Measurements from ENCODE around the gene TMCC3.

Gene TMCC3

GRCh38 chr12:94678849-94679248, 28.5 kb upstream of the TMCC3 start:
- H3K9me3 Mint-ChIP-seq: no peaks in the 10 kb centered on the region
- H3K27ac Mint-ChIP-seq: peak overlapping the region; percentile 50
- no peak overlapping the region for H3K4me3 Mint-ChIP-seq
- H3K36me3 Mint-ChIP-seq: no peaks in the 10 kb centered on the region
- peaks cover 38% of the 10 kb centered on the region for H3K4me1 Mint-ChIP-seq
- DNase-seq (ENCODE audit: low spot score in 2 of 2) (no peak), ATAC-seq (no peak)

DNA sequence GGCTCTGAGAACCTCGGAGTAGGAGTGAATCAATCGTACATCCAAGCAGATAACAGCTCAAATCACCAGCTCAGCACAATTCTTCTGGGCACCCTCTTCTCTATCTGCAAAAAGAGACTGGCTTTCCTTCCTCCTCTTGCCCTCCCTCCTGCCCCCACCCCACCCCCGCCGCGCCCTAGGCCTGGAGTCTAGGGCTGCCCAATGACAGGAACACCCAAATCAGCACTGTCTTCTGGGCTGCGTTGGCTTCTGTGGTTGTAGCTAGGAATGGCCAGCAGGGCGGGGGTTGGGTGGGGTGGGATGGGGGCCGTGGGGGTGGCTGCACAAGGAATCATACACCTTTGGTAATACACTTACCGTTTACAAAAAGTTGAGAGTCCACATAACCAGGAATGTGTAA, 28.0 kb upstream of the TMCC3 start:
- no peak for ATAC-seq
- H3K36me3 Mint-ChIP-seq: no peaks in the 10 kb centered on the region
- peaks cover 38% of the 10 kb centered on the region for H3K4me1 Mint-ChIP-seq
- H3K27ac Mint-ChIP-seq: peak overlapping the region; percentile 18
- H3K4me3 Mint-ChIP-seq: no peak overlapping the region
- H3K9me3 Mint-ChIP-seq: no peaks in the 10 kb centered on the region
- DNase-seq (ENCODE audit: low spot score in 2 of 2): no peak

DNA sequence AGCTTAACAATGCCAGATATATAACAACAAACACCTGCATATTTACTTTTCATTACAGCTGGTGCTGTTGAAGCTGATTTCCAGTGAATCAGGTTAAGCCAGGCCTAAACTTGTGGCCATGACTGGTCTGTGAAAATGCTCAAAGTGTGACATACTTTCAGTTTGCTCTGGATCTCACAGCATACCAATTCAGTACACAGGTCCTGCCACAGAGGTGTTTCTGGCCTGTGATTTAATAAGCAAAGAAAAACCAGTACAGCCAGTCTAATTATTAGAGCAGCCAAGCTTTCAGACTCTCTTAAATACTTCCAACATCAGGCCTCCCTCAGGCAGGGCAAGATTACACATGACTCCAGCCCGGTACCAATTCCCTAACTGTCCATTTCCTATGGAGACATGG, 27.4 kb upstream of the TMCC3 start:
- H3K4me1 Mint-ChIP-seq: peaks cover 38% of the 10 kb centered on the region

GRCh38 chr12:94676922-94677321, 26.6 kb upstream of the TMCC3 start:
- peak overlapping the region; percentile 74 for H3K27ac Mint-ChIP-seq
- H3K4me3 Mint-ChIP-seq: no peak overlapping the region
- ATAC-seq: no peak
- H3K4me1 Mint-ChIP-seq: peaks cover 38% of the 10 kb centered on the region
- no peak for DNase-seq (ENCODE audit: low spot score in 2 of 2)
- no peaks in the 10 kb centered on the region for H3K9me3 Mint-ChIP-seq
- no peaks in the 10 kb centered on the region for H3K36me3 Mint-ChIP-seq

More for the DNA sequence above, 27.4 kb upstream of the TMCC3 start:
- Mint-ChIP-seq H3K36me3 (no peaks in the 10 kb centered on the region), H3K27ac (peak overlapping the region; percentile 18), H3K4me3 (no peak overlapping the region), H3K9me3 (no peaks in the 10 kb centered on the region)
- DNase-seq (ENCODE audit: low spot score in 2 of 2): no peak
- ATAC-seq: peak; percentile 75

- Mint-ChIP-seq H3K27ac (peak overlapping the region; percentile 74), H3K4me3 (peak overlapping the region; percentile 40), H3K4me1 (peaks cover 38% of the 10 kb centered on the region), H3K36me3 (no peaks in the 10 kb centered on the region), H3K9me3 (no peaks in the 10 kb centered on the region)
- DNase-seq (ENCODE audit: low spot score in 2 of 2) (peak in 1 of 2 donors; percentile 51), ATAC-seq (peak; percentile 94)
Observed at GRCh38 chr12:94676031-94676641, 25.8 kb upstream of the TMCC3 start.

GRCh38 chr12:94674835-94675234, 24.5 kb upstream of the TMCC3 start:
- no peak for DNase-seq (ENCODE audit: low spot score in 2 of 2)
- Mint-ChIP-seq H3K36me3 (no peaks in the 10 kb centered on the region), H3K27ac (no peak overlapping the region), H3K4me1 (peaks cover 38% of the 10 kb centered on the region), H3K4me3 (no peak overlapping the region), H3K9me3 (no peaks in the 10 kb centered on the region)
- no peak for ATAC-seq

- H3K4me3 Mint-ChIP-seq: no peak overlapping the region
Observed at GRCh38 chr12:94674051-94674451, 23.7 kb upstream of the TMCC3 start.

DNA sequence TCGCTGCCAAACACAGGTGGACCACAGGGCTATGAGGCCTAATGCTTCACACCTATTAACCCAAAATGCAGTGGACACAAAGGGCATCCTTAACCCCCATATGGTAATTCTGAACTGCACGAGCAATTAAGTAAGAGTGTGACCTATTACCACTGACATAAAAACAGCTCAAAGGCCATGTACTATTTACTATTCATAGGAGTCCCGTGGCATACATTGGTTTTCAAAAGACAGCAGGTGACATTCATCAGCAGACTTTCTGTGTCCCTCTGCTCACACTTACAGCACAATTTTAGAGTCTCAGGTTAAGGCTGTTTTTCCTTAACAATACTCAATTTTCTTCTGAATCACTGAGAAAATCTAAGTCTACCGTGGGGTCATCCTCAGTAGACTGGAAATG, 23.1 kb upstream of the TMCC3 start:
- Mint-ChIP-seq H3K4me1 (peaks cover 32% of the 10 kb centered on the region), H3K9me3 (no peaks in the 10 kb centered on the region), H3K4me3 (no peak overlapping the region), H3K36me3 (no peaks in the 10 kb centered on the region), H3K27ac (no peak overlapping the region)
- ATAC-seq: no peak
- DNase-seq (ENCODE audit: low spot score in 2 of 2): no peak

More at GRCh38 chr12:94674051-94674451, 23.7 kb upstream of the TMCC3 start:
- ATAC-seq (no peak), DNase-seq (ENCODE audit: low spot score in 2 of 2) (no peak)
- no peaks in the 10 kb centered on the region for H3K9me3 Mint-ChIP-seq
- no peaks in the 10 kb centered on the region for H3K36me3 Mint-ChIP-seq
- peaks cover 36% of the 10 kb centered on the region for H3K4me1 Mint-ChIP-seq
- H3K27ac Mint-ChIP-seq: no peak overlapping the region

- no peaks in the 10 kb centered on the region for H3K9me3 Mint-ChIP-seq
- no peak for DNase-seq (ENCODE audit: low spot score in 2 of 2)
- no peak overlapping the region for H3K4me3 Mint-ChIP-seq
- H3K27ac Mint-ChIP-seq: no peak overlapping the region
- peaks cover 20% of the 10 kb centered on the region for H3K4me1 Mint-ChIP-seq
- ATAC-seq: no peak
- H3K36me3 Mint-ChIP-seq: no peaks in the 10 kb centered on the region
Observed at GRCh38 chr12:94671917-94672316, 21.6 kb upstream of the TMCC3 start.

GRCh38 chr12:94670898-94671297, 20.5 kb upstream of the TMCC3 start:
- Mint-ChIP-seq H3K9me3 (no peaks in the 10 kb centered on the region), H3K4me3 (no peak overlapping the region), H3K36me3 (no peaks in the 10 kb centered on the region), H3K4me1 (peaks cover 11% of the 10 kb centered on the region), H3K27ac (no peak overlapping the region)
- DNase-seq (ENCODE audit: low spot score in 2 of 2): no peak
- no peak for ATAC-seq

GRCh38 chr12:94670075-94670474, 19.7 kb upstream of the TMCC3 start:
- no peak for ATAC-seq
- Mint-ChIP-seq H3K27ac (no peak overlapping the region), H3K9me3 (no peaks in the 10 kb centered on the region), H3K36me3 (no peaks in the 10 kb centered on the region), H3K4me1 (peaks cover 6% of the 10 kb centered on the region), H3K4me3 (no peak overlapping the region)
- no peak for DNase-seq (ENCODE audit: low spot score in 2 of 2)

- Mint-ChIP-seq H3K27ac (no peak overlapping the region), H3K4me3 (no peak overlapping the region), H3K4me1 (no peaks in the 10 kb centered on the region), H3K36me3 (no peaks in the 10 kb centered on the region), H3K9me3 (no peaks in the 10 kb centered on the region)
- DNase-seq (ENCODE audit: low spot score in 2 of 2): no peak
- ATAC-seq: no peak
Observed at GRCh38 chr12:94667031-94667540, 16.7 kb upstream of the TMCC3 start.

GRCh38 chr12:94666158-94666557, 15.8 kb upstream of the TMCC3 start:
- ATAC-seq (no peak), DNase-seq (ENCODE audit: low spot score in 2 of 2) (no peak)
- no peaks in the 10 kb centered on the region for H3K4me1 Mint-ChIP-seq
- no peaks in the 10 kb centered on the region for H3K36me3 Mint-ChIP-seq
- no peak overlapping the region for H3K27ac Mint-ChIP-seq
- no peaks in the 10 kb centered on the region for H3K9me3 Mint-ChIP-seq
- no peak overlapping the region for H3K4me3 Mint-ChIP-seq

GRCh38 chr12:94663702-94664101, 13.3 kb upstream of the TMCC3 start:
- ATAC-seq (no peak), DNase-seq (ENCODE audit: low spot score in 2 of 2) (no peak)
- Mint-ChIP-seq H3K27ac (no peak overlapping the region), H3K36me3 (no peaks in the 10 kb centered on the region), H3K4me3 (no peak overlapping the region), H3K4me1 (no peaks in the 10 kb centered on the region), H3K9me3 (no peaks in the 10 kb centered on the region)

- Mint-ChIP-seq H3K27ac (no peak overlapping the region), H3K4me3 (no peak overlapping the region)
Observed at GRCh38 chr12:94663071-94663470, 12.7 kb upstream of the TMCC3 start.

GRCh38 chr12:94660436-94660835, 10.1 kb upstream of the TMCC3 start:
- Mint-ChIP-seq H3K9me3 (no peaks in the 10 kb centered on the region), H3K4me1 (no peaks in the 10 kb centered on the region), H3K4me3 (no peak overlapping the region), H3K36me3 (no peaks in the 10 kb centered on the region), H3K27ac (no peak overlapping the region)
- no peak for DNase-seq (ENCODE audit: low spot score in 2 of 2)
- ATAC-seq: no peak

More at GRCh38 chr12:94663071-94663470, 12.7 kb upstream of the TMCC3 start:
- no peak for DNase-seq (ENCODE audit: low spot score in 2 of 2)
- no peaks in the 10 kb centered on the region for H3K36me3 Mint-ChIP-seq
- ATAC-seq: no peak
- H3K4me1 Mint-ChIP-seq: no peaks in the 10 kb centered on the region
- no peaks in the 10 kb centered on the region for H3K9me3 Mint-ChIP-seq
